Measurements from ENCODE around the gene ATP5MC2. TPM values are rescaled to one million over a fixed set of nuclear protein-coding genes. Genes with fewer than 3 reads are reported as not detected.

ATP5MC2 gene
- total and polyA plus RNA-seq, 3 experiments from 2014 or later = 342 to 529 (median 350) TPM

- H3K36me3 ChIP-seq (ENCODE audit: insufficient read depth, low read length) = peaks cover 12% of the 10 kb centered on the region
- H3K9me3 ChIP-seq (ENCODE audit: low read length) = no peaks in the 10 kb centered on the region
- Mint-ChIP-seq H3K36me3 (peaks cover 12 to 66% (median 23%) of the 10 kb centered on the region in 3 donors), H3K4me3 (no peak overlapping the region), H3K4me1 (no peaks in the 10 kb centered on the region), H3K9me3 (no peaks in the 10 kb centered on the region), H3K27me3 (no peaks in the 10 kb centered on the region), H3K27ac (peak overlapping the region in 1 of 8 donors; percentile 22)
- H3K4me3 ChIP-seq (ENCODE audit: low read length) = no peak overlapping the region
- no peaks in the 10 kb centered on the region for H3K4me1 ChIP-seq (ENCODE audit: insufficient read depth, low read length)
- ChIA-PET POLR2A (no interaction called here), CTCF (interaction anchor here (0.8 to 1.8 kb wide), 3 partner anchors 11 to 32 kb away, joined by 3 to 8 read pairs (median 6); no protein-coding TSS in a partner anchor)
- H3K27me3 ChIP-seq (ENCODE audit: insufficient read depth, low read length, poor library complexity, severe bottlenecking) = no peaks in the 10 kb centered on the region
- H3K27ac ChIP-seq (ENCODE audit: low read depth, low read length) = no peak overlapping the region
- DNase-seq = no peak
Observed at GRCh38 chr12:53713516-53713915, 37.6 kb upstream of the ATP5MC2 start.

GRCh38 chr12:53712059-53712643 lies 36.3 kb upstream of the ATP5MC2 start:
- Histone ChIP-seq H3K27ac (ENCODE audit: low read depth, low read length) (no peak overlapping the region), H3K36me3 (ENCODE audit: insufficient read depth, low read length) (peaks cover 12% of the 10 kb centered on the region), H3K27me3 (ENCODE audit: insufficient read depth, low read length, poor library complexity, severe bottlenecking) (no peaks in the 10 kb centered on the region), H3K9me3 (ENCODE audit: low read length) (no peaks in the 10 kb centered on the region), H3K4me1 (ENCODE audit: insufficient read depth, low read length) (no peaks in the 10 kb centered on the region), H3K4me3 (ENCODE audit: low read length) (no peak overlapping the region)
- H3K4me1 Mint-ChIP-seq = no peaks in the 10 kb centered on the region
- H3K36me3 Mint-ChIP-seq = peaks cover 12 to 58% (median 19%) of the 10 kb centered on the region in 3 donors
- ChIA-PET CTCF (no interaction called here), POLR2A (no interaction called here)
- H3K4me3 Mint-ChIP-seq = no peak overlapping the region
- H3K27ac Mint-ChIP-seq = peak overlapping the region in 3 of 8 donors; percentile 33 to 94 (median 46)
- no peaks in the 10 kb centered on the region for H3K9me3 Mint-ChIP-seq
- DNase-seq = no peak
- peaks cover 5 to 6% of the 10 kb centered on the region in 2 donors for H3K27me3 Mint-ChIP-seq

DNA sequence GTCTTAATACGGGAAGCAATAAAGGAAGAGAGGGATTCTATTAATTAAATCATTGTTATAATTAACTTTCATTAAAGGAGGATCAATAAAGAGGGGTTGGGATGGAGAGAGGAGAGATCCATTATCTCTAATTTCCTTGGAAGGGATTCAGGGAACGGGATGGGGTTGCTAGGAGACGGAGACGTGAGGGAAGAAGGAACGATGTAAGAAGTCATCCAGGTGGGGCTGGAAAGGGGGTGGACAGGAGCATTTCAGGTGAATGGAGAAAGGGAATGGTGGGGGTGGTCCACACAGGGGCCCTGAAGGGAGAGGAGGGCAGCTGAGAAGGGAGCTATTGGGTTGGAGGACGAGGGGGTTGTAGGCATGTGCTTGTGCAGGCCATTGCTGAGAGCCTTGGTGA lies 34.2 kb upstream of the ATP5MC2 start:
- Mint-ChIP-seq H3K9me3 (no peaks in the 10 kb centered on the region), H3K36me3 (peaks cover 5 to 39% (median 8%) of the 10 kb centered on the region in 3 donors), H3K4me1 (no peaks in the 10 kb centered on the region), H3K27me3 (peaks cover 11 to 18% of the 10 kb centered on the region in 2 donors), H3K4me3 (no peak overlapping the region), H3K27ac (peak overlapping the region in 2 of 8 donors; percentile 1 to 13)
- no peak overlapping the region for H3K4me3 ChIP-seq (ENCODE audit: low read length)
- peaks cover 10% of the 10 kb centered on the region for H3K36me3 ChIP-seq (ENCODE audit: insufficient read depth, low read length)
- H3K27me3 ChIP-seq (ENCODE audit: insufficient read depth, low read length, poor library complexity, severe bottlenecking) = peaks cover 3% of the 10 kb centered on the region
- ChIA-PET CTCF (interaction anchor here (1.3 to 9.3 kb wide), 2 partner anchors 16 to 29 kb away, joined by 3 to 238 read pairs; no protein-coding TSS in a partner anchor), POLR2A (interaction anchor here (0.6 kb wide), 1 partner anchor 297 kb away, joined by 4 read pairs; no protein-coding TSS in a partner anchor)
- no peaks in the 10 kb centered on the region for H3K4me1 ChIP-seq (ENCODE audit: insufficient read depth, low read length)
- DNase-seq = no peak
- H3K9me3 ChIP-seq (ENCODE audit: low read length) = no peaks in the 10 kb centered on the region
- no peak overlapping the region for H3K27ac ChIP-seq (ENCODE audit: low read depth, low read length)

GRCh38 chr12:53709671-53710070 lies 33.8 kb upstream of the ATP5MC2 start:
- peaks cover 5 to 35% (median 8%) of the 10 kb centered on the region in 3 donors for H3K36me3 Mint-ChIP-seq
- H3K4me1 ChIP-seq (ENCODE audit: insufficient read depth, low read length) = no peaks in the 10 kb centered on the region

GRCh38 chr12:53706080-53706479 lies 30.2 kb upstream of the ATP5MC2 start:
- Mint-ChIP-seq H3K4me3 (no peak overlapping the region), H3K4me1 (no peaks in the 10 kb centered on the region), H3K27me3 (peaks cover 20 to 53% of the 10 kb centered on the region in 2 donors), H3K9me3 (no peaks in the 10 kb centered on the region), H3K36me3 (no peaks in the 10 kb centered on the region), H3K27ac (no peak overlapping the region)
- no peak for DNase-seq
- Histone ChIP-seq H3K36me3 (ENCODE audit: insufficient read depth, low read length) (no peaks in the 10 kb centered on the region), H3K27ac (ENCODE audit: low read depth, low read length) (no peak overlapping the region), H3K4me1 (ENCODE audit: insufficient read depth, low read length) (no peaks in the 10 kb centered on the region), H3K4me3 (ENCODE audit: low read length) (no peak overlapping the region), H3K9me3 (ENCODE audit: low read length) (no peaks in the 10 kb centered on the region), H3K27me3 (ENCODE audit: insufficient read depth, low read length, poor library complexity, severe bottlenecking) (peaks cover 19% of the 10 kb centered on the region)
- ChIA-PET POLR2A (no interaction called here), CTCF (interaction anchor here (9.3 kb wide), 1 partner anchor 33 kb away, joined by 238 read pairs; no protein-coding TSS in a partner anchor)

More at GRCh38 chr12:53709671-53710070, 33.8 kb upstream of the ATP5MC2 start:
- no peaks in the 10 kb centered on the region for H3K9me3 ChIP-seq (ENCODE audit: low read length)
- no peak overlapping the region for H3K27ac ChIP-seq (ENCODE audit: low read depth, low read length)
- DNase-seq = no peak
- H3K36me3 ChIP-seq (ENCODE audit: insufficient read depth, low read length) = peaks cover 6% of the 10 kb centered on the region
- ChIA-PET CTCF (interaction anchor here (1.3 to 9.3 kb wide), 2 partner anchors 16 to 29 kb away, joined by 3 to 238 read pairs; no protein-coding TSS in a partner anchor), POLR2A (interaction anchor here (0.6 kb wide), 1 partner anchor 297 kb away, joined by 4 read pairs; no protein-coding TSS in a partner anchor)
- no peaks in the 10 kb centered on the region for H3K4me1 Mint-ChIP-seq
- H3K9me3 Mint-ChIP-seq = no peaks in the 10 kb centered on the region
- no peak overlapping the region for H3K4me3 Mint-ChIP-seq
- peaks cover 3% of the 10 kb centered on the region for H3K27me3 ChIP-seq (ENCODE audit: insufficient read depth, low read length, poor library complexity, severe bottlenecking)
- no peak overlapping the region for H3K27ac Mint-ChIP-seq
- no peak overlapping the region for H3K4me3 ChIP-seq (ENCODE audit: low read length)
- peaks cover 11 to 19% of the 10 kb centered on the region in 2 donors for H3K27me3 Mint-ChIP-seq

- ChIA-PET CTCF (interaction anchor here (0.7 to 9.3 kb wide), 2 partner anchors 35 to 48 kb away, joined by 3 to 238 read pairs; partner anchors contain the start of gene CISTR), POLR2A (no interaction called here)
- Histone ChIP-seq H3K27me3 (ENCODE audit: insufficient read depth, low read length, poor library complexity, severe bottlenecking) (peaks cover 37% of the 10 kb centered on the region), H3K4me3 (ENCODE audit: low read length) (no peak overlapping the region), H3K9me3 (ENCODE audit: low read length) (no peaks in the 10 kb centered on the region), H3K4me1 (ENCODE audit: insufficient read depth, low read length) (no peaks in the 10 kb centered on the region), H3K36me3 (ENCODE audit: insufficient read depth, low read length) (no peaks in the 10 kb centered on the region), H3K27ac (ENCODE audit: low read depth, low read length) (no peak overlapping the region)
- no peak for DNase-seq
- H3K27me3 Mint-ChIP-seq = peaks cover 25 to 76% of the 10 kb centered on the region in 2 donors
- no peak overlapping the region for H3K27ac Mint-ChIP-seq
- H3K9me3 Mint-ChIP-seq = no peaks in the 10 kb centered on the region
- no peaks in the 10 kb centered on the region for H3K36me3 Mint-ChIP-seq
- no peak overlapping the region for H3K4me3 Mint-ChIP-seq
- H3K4me1 Mint-ChIP-seq = no peaks in the 10 kb centered on the region
Observed at GRCh38 chr12:53703756-53704155, 27.9 kb upstream of the ATP5MC2 start.

DNA sequence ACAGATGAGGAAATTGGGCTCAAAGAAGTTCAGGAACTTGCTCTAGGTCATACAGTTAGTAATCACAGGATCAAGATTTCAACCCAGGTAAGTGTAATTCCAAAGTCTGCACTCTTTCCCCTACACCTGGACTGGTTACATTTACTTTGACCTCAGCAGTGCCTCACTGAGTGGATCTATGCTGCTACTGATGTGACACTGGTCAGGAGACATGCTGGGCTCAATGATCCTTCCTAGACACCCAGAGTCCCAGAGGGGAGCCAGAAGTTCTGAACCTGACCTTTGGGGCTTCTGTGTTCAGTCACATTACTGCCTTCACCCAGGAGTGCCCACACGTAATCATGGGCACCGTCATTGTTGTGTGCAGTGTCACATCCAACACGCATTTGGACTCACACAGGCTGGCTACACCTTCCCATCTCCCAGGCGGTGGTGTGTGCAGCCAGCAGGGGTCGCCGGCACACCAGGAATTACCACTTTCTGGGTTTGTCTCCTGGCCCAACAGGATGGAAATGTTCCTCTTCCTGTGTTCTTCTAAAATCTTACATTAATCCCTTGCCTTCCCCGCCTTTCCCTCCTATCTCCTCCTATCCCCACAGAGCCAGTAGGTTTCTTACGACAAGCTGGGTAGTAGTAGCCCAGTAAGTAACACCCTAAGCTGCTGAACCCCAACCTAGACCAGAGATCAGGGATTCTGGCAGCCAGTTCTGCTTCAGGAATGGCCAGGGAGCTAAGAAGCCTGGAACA lies 25.8 kb upstream of the ATP5MC2 start:
- H3K9me3 ChIP-seq (ENCODE audit: low read length) = no peaks in the 10 kb centered on the region
- no peaks in the 10 kb centered on the region for H3K36me3 Mint-ChIP-seq
- H3K4me1 Mint-ChIP-seq = peaks cover 3 to 6% (median 6%) of the 10 kb centered on the region in 3 donors
- H3K9me3 Mint-ChIP-seq = no peaks in the 10 kb centered on the region
- ChIA-PET POLR2A (no interaction called here), CTCF (interaction anchor here (0.8 to 9.3 kb wide), 15 partner anchors 12 to 300 kb away, joined by 3 to 238 read pairs (median 5); partner anchors contain the start of gene ATP5MC2)
- H3K27ac Mint-ChIP-seq = peak overlapping the region in 1 of 8 donors; percentile 51
- DNase-seq = peak; percentile 58 to 83 (median 68)
- H3K36me3 ChIP-seq (ENCODE audit: insufficient read depth, low read length) = no peaks in the 10 kb centered on the region
- H3K27ac ChIP-seq (ENCODE audit: low read depth, low read length) = no peak overlapping the region
- peaks cover 49% of the 10 kb centered on the region for H3K27me3 ChIP-seq (ENCODE audit: insufficient read depth, low read length, poor library complexity, severe bottlenecking)
- H3K4me3 Mint-ChIP-seq = peak overlapping the region in 1 of 7 donors; percentile 14
- no peak overlapping the region for H3K4me3 ChIP-seq (ENCODE audit: low read length)
- H3K4me1 ChIP-seq (ENCODE audit: insufficient read depth, low read length) = peaks cover 2% of the 10 kb centered on the region
- peaks cover 33 to 88% of the 10 kb centered on the region in 2 donors for H3K27me3 Mint-ChIP-seq

GRCh38 chr12:53700567-53700966 lies 24.7 kb upstream of the ATP5MC2 start:
- no peak overlapping the region for H3K4me3 Mint-ChIP-seq
- H3K27me3 Mint-ChIP-seq = peaks cover 41 to 89% of the 10 kb centered on the region in 2 donors
- ChIA-PET CTCF (interaction anchor here (1.2 to 7.5 kb wide), 5 partner anchors 16 to 56 kb away, joined by 3 to 133 read pairs (median 4); partner anchors contain the start of gene ATP5MC2), POLR2A (no interaction called here)
- Histone ChIP-seq H3K27me3 (ENCODE audit: insufficient read depth, low read length, poor library complexity, severe bottlenecking) (peaks cover 60% of the 10 kb centered on the region), H3K27ac (ENCODE audit: low read depth, low read length) (no peak overlapping the region), H3K36me3 (ENCODE audit: insufficient read depth, low read length) (no peaks in the 10 kb centered on the region), H3K9me3 (ENCODE audit: low read length) (no peaks in the 10 kb centered on the region), H3K4me3 (ENCODE audit: low read length) (no peak overlapping the region), H3K4me1 (ENCODE audit: insufficient read depth, low read length) (peaks cover 13% of the 10 kb centered on the region)
- no peaks in the 10 kb centered on the region for H3K9me3 Mint-ChIP-seq
- DNase-seq = no peak
- H3K36me3 Mint-ChIP-seq = no peaks in the 10 kb centered on the region
- H3K4me1 Mint-ChIP-seq = peaks cover 12 to 17% (median 17%) of the 10 kb centered on the region in 3 donors
- no peak overlapping the region for H3K27ac Mint-ChIP-seq

Measured in CD8-positive, alpha-beta memory T cell (primary cell).